ENCODE results near the gene APAF1. TPM values are rescaled to one million over a fixed set of nuclear protein-coding genes. Genes with fewer than 3 reads are reported as not detected.

The APAF1 gene
- total and polyA plus RNA-seq, 2 of the 13 experiments (the other 11 are each of a cell fraction or from before 2014, with no cell fraction given): 6.0 to 13.0 TPM

DNA sequence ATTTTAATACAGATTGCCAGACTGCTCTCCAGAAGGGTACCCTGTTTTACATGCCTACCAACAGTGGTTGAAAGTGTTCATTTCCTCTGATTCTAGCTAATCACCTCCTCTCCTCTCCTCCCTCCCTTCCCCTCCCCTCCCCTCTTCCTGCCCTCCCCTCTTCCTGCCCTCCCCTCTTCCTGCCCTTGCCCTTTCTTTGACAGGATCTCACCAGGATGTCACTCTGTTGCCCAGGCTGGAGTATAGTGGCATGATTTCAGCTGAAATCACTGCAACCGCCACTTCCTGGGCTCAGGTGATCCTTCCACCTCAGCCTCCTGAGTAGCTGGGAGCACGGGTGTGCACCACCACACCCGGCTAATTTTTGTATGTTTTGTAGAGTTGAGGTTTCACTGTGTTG, 24.7 kb downstream of the APAF1 start (continued):
- no peak for TF ChIP-seq ZNF629 (CRISPR knock-in tag; conservative IDR thresholded peaks at IDR 0.05)
- TF ChIP-seq, protein P1, sequence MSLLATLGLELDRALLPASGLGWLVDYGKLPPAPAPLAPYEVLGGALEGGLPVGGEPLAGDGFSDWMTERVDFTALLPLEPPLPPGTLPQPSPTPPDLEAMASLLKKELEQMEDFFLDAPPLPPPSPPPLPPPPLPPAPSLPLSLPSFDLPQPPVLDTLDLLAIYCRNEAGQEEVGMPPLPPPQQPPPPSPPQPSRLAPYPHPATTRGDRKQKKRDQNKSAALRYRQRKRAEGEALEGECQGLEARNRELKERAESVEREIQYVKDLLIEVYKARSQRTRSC (CRISPR knock-in tag; IDR thresholded peaks at IDR 0.05; ENCODE audit: low read depth): no peak
- no peak for TF ChIP-seq ATF7-NPFF (CRISPR knock-in tag; IDR thresholded peaks at IDR 0.05; ENCODE audit: low read depth)

DNA sequence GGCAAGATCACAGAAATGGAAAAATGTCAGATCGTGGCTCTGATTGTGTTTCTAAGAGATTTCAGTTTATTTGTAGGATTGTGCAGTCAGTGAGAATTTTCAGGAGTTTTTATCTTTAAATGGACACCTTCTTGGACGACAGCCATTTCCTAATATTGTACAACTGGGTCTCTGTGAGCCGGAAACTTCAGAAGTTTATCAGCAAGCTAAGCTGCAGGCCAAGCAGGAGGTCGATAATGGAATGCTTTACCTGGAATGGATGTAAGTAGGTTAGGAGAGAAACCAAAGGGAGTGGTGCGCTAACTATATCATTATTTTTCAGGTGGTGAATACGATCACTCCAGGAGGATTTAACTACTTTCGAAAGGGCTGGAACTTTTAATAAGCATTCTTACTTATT, 26.4 kb downstream of the APAF1 start:
- H2AFZ ChIP-seq (ENCODE audit: low read length): no peak overlapping the region
- CTCF ChIA-PET (ENCODE audit: low intra/inter-chr PET ratio, low total read pairs): no interaction called here
- TF ChIP-seq ESRRA (CRISPR knock-in tag; IDR thresholded peaks at IDR 0.05; ENCODE audit: low read depth) (no peak), MAFK (conservative IDR thresholded peaks at IDR 0.05 in 1 of 2, IDR thresholded peaks at IDR 0.05 in 1 of 2; ENCODE audit: low read length in 2 of 2) (no peak), TBL1XR1 (IDR thresholded peaks at IDR 0.05; ENCODE audit: borderline replicate concordance, low read length, partially characterized antibody) (no peak), ZSCAN30 (CRISPR knock-in tag; IDR thresholded peaks at IDR 0.05) (no peak), ZMYM2 (CRISPR knock-in tag; IDR thresholded peaks at IDR 0.05) (no peak), ZMAT3 (CRISPR knock-in tag; conservative IDR thresholded peaks at IDR 0.05) (no peak)
- TF ChIP-seq, protein P2, sequence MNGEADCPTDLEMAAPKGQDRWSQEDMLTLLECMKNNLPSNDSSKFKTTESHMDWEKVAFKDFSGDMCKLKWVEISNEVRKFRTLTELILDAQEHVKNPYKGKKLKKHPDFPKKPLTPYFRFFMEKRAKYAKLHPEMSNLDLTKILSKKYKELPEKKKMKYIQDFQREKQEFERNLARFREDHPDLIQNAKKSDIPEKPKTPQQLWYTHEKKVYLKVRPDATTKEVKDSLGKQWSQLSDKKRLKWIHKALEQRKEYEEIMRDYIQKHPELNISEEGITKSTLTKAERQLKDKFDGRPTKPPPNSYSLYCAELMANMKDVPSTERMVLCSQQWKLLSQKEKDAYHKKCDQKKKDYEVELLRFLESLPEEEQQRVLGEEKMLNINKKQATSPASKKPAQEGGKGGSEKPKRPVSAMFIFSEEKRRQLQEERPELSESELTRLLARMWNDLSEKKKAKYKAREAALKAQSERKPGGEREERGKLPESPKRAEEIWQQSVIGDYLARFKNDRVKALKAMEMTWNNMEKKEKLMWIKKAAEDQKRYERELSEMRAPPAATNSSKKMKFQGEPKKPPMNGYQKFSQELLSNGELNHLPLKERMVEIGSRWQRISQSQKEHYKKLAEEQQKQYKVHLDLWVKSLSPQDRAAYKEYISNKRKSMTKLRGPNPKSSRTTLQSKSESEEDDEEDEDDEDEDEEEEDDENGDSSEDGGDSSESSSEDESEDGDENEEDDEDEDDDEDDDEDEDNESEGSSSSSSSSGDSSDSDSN (CRISPR knock-in tag; IDR thresholded peaks at IDR 0.05): no peak
- TF ChIP-seq, protein P3, sequence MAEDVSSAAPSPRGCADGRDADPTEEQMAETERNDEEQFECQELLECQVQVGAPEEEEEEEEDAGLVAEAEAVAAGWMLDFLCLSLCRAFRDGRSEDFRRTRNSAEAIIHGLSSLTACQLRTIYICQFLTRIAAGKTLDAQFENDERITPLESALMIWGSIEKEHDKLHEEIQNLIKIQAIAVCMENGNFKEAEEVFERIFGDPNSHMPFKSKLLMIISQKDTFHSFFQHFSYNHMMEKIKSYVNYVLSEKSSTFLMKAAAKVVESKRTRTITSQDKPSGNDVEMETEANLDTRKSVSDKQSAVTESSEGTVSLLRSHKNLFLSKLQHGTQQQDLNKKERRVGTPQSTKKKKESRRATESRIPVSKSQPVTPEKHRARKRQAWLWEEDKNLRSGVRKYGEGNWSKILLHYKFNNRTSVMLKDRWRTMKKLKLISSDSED (CRISPR knock-in tag; IDR thresholded peaks at IDR 0.05): no peak
- TF ChIP-seq, protein P4, sequence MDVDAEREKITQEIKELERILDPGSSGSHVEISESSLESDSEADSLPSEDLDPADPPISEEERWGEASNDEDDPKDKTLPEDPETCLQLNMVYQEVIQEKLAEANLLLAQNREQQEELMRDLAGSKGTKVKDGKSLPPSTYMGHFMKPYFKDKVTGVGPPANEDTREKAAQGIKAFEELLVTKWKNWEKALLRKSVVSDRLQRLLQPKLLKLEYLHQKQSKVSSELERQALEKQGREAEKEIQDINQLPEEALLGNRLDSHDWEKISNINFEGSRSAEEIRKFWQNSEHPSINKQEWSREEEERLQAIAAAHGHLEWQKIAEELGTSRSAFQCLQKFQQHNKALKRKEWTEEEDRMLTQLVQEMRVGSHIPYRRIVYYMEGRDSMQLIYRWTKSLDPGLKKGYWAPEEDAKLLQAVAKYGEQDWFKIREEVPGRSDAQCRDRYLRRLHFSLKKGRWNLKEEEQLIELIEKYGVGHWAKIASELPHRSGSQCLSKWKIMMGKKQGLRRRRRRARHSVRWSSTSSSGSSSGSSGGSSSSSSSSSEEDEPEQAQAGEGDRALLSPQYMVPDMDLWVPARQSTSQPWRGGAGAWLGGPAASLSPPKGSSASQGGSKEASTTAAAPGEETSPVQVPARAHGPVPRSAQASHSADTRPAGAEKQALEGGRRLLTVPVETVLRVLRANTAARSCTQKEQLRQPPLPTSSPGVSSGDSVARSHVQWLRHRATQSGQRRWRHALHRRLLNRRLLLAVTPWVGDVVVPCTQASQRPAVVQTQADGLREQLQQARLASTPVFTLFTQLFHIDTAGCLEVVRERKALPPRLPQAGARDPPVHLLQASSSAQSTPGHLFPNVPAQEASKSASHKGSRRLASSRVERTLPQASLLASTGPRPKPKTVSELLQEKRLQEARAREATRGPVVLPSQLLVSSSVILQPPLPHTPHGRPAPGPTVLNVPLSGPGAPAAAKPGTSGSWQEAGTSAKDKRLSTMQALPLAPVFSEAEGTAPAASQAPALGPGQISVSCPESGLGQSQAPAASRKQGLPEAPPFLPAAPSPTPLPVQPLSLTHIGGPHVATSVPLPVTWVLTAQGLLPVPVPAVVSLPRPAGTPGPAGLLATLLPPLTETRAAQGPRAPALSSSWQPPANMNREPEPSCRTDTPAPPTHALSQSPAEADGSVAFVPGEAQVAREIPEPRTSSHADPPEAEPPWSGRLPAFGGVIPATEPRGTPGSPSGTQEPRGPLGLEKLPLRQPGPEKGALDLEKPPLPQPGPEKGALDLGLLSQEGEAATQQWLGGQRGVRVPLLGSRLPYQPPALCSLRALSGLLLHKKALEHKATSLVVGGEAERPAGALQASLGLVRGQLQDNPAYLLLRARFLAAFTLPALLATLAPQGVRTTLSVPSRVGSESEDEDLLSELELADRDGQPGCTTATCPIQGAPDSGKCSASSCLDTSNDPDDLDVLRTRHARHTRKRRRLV (CRISPR knock-in tag; IDR thresholded peaks at IDR 0.05): no peak
- TF ChIP-seq, protein P5, sequence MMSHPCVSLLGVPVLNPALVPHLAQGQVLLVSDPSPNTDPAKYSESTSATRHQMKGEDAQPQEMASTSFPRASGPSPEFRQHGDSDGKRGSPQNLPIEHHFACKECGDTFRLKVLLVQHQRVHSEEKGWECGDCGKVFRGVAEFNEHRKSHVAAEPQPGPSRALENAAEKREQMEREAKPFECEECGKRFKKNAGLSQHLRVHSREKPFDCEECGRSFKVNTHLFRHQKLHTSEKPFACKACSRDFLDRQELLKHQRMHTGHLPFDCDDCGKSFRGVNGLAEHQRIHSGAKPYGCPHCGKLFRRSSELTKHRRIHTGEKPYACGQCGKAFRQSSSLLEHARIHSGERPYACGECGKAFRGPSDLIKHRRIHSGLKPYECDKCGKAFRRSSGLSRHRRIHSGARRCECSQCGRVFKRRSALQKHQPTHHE (CRISPR knock-in tag; IDR thresholded peaks at IDR 0.05; ENCODE audit: borderline replicate concordance): no peak
- no peaks in the 10 kb centered on the region for H3K4me1 ChIP-seq (ENCODE audit: insufficient read depth, low read length)
- no peaks in the 10 kb centered on the region for H3K79me2 ChIP-seq (ENCODE audit: insufficient read depth, low read length)
- 97% methylated on average over 7 of the region's 7 CpGs for WGBS (ENCODE audit: low lambda C conversion rate)
- no peak overlapping the region for H3K4me3 ChIP-seq (replicated peaks in 1 of 3; ENCODE audit: insufficient read depth in 1 of 3, low read depth in 2 of 3, low read length in 3 of 3)
- no peak for DNase-seq (ENCODE audit: low spot score)
- H3K9me3 ChIP-seq (ENCODE audit: low read length): no peaks in the 10 kb centered on the region
- intact Hi-C loops (cut with micrococcal nuclease; ENCODE audit: unreplicated experiment): no loop called here
- ATAC-seq: no peak
- FAIRE-seq: no peak
- H4K20me1 ChIP-seq (ENCODE audit: insufficient read depth, low read length): no peaks in the 10 kb centered on the region
- no TSS peak for BruUV-seq (replicated peaks)
- no peak overlapping the region for H3K9ac ChIP-seq (ENCODE audit: insufficient read depth, low read depth, low read length)
- POLR2A ChIA-PET: no interaction called here
- in situ Hi-C loops (cut with HindIII; ENCODE audit: extremely low pct_ligation_motif_present, low pct_unique_long_range_greater_than_20kb): no loop called here
- H3K27me3 ChIP-seq (ENCODE audit: control insufficient read depth in 1 of 2, insufficient read depth in 2 of 2, low read length in 2 of 2): no peaks in the 10 kb centered on the region
- no peak overlapping the region for H3K27ac ChIP-seq (ENCODE audit: extremely low read length, insufficient read depth, low read length)
- H3K36me3 ChIP-seq (replicated peaks in 1 of 2; ENCODE audit: control insufficient read depth in 1 of 2, insufficient read depth in 2 of 2, low read length in 2 of 2): peaks cover 0 to 8% of the 10 kb centered on the region in 2 experiments; a peak in 4 of 5 replicates
- H3K4me2 ChIP-seq (ENCODE audit: low read depth, low read length): no peak overlapping the region
